AG04449 (cell line): ENCODE data around the gene ARPC1B.

ENCODE experiments used
- CTCF ChIA-PET: fragments of 350-600 bp; formaldehyde crosslinking; extraction: SDS; loops from one replicate; lab custom pipeline; 2021; ENCODE audit warnings: antibody characterized with exemption; lab: Yijun Ruan, JAX
- POLR2A ChIA-PET: fragments of 400-600, 350-600 bp; formaldehyde crosslinking; extraction: SDS; loops from one replicate; lab custom pipeline; 2020; ENCODE audit warnings: antibody characterized with exemption, inconsistent platforms; lab: Yijun Ruan, JAX
- DNase-seq: peaks from one replicate; pipeline ENCODE4 v3.0.0-alpha.2; 2010; ENCODE audit warnings: low read depth, low spot score
- H3K4me3 ChIP-seq: 2 replicates; pipeline ENCODE4 v1.5.1; 2011; ENCODE audit warnings: low read depth, mild to moderate bottlenecking, control low read depth, low read length
- CTCF ChIP-seq: IDR thresholded peaks from one replicate; pipeline ENCODE4 v1.5.1; 2011; ENCODE audit warnings: mild to moderate bottlenecking, moderate library complexity, low read length, control low read depth, inconsistent platforms; ENCODE audit not compliant: insufficient read depth; ENCODE audit errors: missing control alignments

The ARPC1B gene

GRCh38 chr7:99438573-99439480 lies 64.3 kb downstream of the ARPC1B start, which contains the start of the genes CPSF4 and PTCD1:
CPSF4 (plus strand) TSS chr7:99438943; CDS start chr7:99439083, 140 bp downstream.
PTCD1 (minus strand) TSS chr7:99438798; CDS start chr7:99435242, 3,556 bp downstream.
- CTCF ChIA-PET = interaction anchor here (1.1 kb wide), 1 partner anchor 21 kb away, joined by 3 read pairs; no protein-coding TSS in a partner anchor
- peak within 1 kb of the TSS; percentile 93 for H3K4me3 ChIP-seq
- DNase-seq = peak; percentile 61
- TF ChIP-seq CTCF = no peak
- POLR2A ChIA-PET = interaction anchor here (0.6 to 1.8 kb wide), 7 partner anchors 9 to 66 kb away, joined by 4 to 8 read pairs (median 4); partner anchors contain the start of genes BUD31, PDAP1, ZKSCAN5 and ZNF394

GRCh38 chr7:99440195-99440594 lies 65.7 kb downstream of the ARPC1B start:
- ChIA-PET POLR2A (no interaction called here), CTCF (no interaction called here)
- TF ChIP-seq CTCF = no peak
- DNase-seq = no peak
- H3K4me3 ChIP-seq = peak overlapping the region; percentile 93
